Ovary (tissue), 9 donors: Measurements from ENCODE around the gene MSI2. TPM values are rescaled to one million over a fixed set of nuclear protein-coding genes. Genes with fewer than 3 reads are reported as not detected.

Experiments
- DNase-seq, 5 donors: peaks; one replicate each; pipeline ENCODE4 v3.0.0-alpha.2; 2019 to 2020
- H3K27ac ChIP-seq, 2 donors: fragments of 200-600 bp; one replicate each; pipeline versions ENCODE4 v1.5.1 to v1.8.0; 2019 to 2022
- H3K27me3 ChIP-seq: fragments of 200-600 bp; one replicate; pipeline ENCODE4 v1.8.0; 2022
- H3K36me3 ChIP-seq: fragments of 200-600 bp; sonication (generic); one replicate; pipeline ENCODE4 v1.5.1; 2019
- H3K4me1 ChIP-seq: one replicate; pipeline ENCODE4 v1.8.1; 2013; ENCODE audit warnings: mild to moderate bottlenecking, moderate library complexity; ENCODE audit not compliant: insufficient read depth
- H3K4me3 ChIP-seq: fragments of 200-600 bp; sonication (generic); one replicate; pipeline ENCODE4 v1.5.1; 2017
- H3K9me3 ChIP-seq, 2 donors: fragments of 200-600 bp in 1 of 2; sonication (generic) in 1 of 2; one replicate each; pipeline versions ENCODE4 v1.5.1 to v1.8.1; 2013 to 2019; ENCODE audit warnings: mild to moderate bottlenecking in 1 of 2, moderate library complexity in 1 of 2
- CTCF ChIP-seq, 3 donors: fragments of 450-650 bp in 2 of 3; fragments of 200-600 bp in 1 of 3; IDR thresholded peaks; one replicate each; pipeline versions ENCODE4 v1.5.1 to v1.8.0; 2016 to 2022; ENCODE audit warnings: antibody characterized with exemption in 3 of 3, mild to moderate bottlenecking in 1 of 3
- EP300 ChIP-seq: sonication (generic); formaldehyde crosslinking; IDR thresholded peaks from one replicate; pipeline ENCODE4 v1.6.1; 2017; ENCODE audit warnings: antibody characterized with exemption
- POLR2A ChIP-seq: fragments of 450-650 bp; IDR thresholded peaks from one replicate; pipeline ENCODE4 v1.6.1; 2017; ENCODE audit warnings: antibody characterized with exemption, mild to moderate bottlenecking, moderate library complexity
- whole genome bisulfite sequencing, 3 donors: extraction: QIAGEN DNeasy Blood & Tissue Kit in 1 of 3; methylation state at CpG; one replicate each; pipeline versions ENCODE4 v1.1.5 to v1.1.7; 2013 to 2017; 5-methylcytosine and 5-hydroxymethylcytosine counted together
- intact Hi-C, 4 donors: fragments of 100-400 bp; cut with DNase I; formaldehyde crosslinking; loops; one replicate each; pipeline versions ENCODE4 v1.11.0 to v1.15.1; 2022 to 2023
- polyA plus RNA-seq, 2 donors: library from polyadenylated mRNA; stranded (reverse); fragments of 200-250 nt in 1 of 2; fragments of 350-450 nt in 1 of 2; fragmentation: Illumina TruSeq in 1 of 2; extraction: RNeasy Lipid Tissue Mini Kit (QIAGEN cat#74804) in 1 of 2; gene quantifications; one replicate each; pipeline ENCODE4 v1.2.3, GENCODE V29; 2013 to 2014
- total RNA-seq, 7 donors: library from RNA; depleted of rRNA in 2 of 7; stranded (reverse); fragments of >200 nt in 2 of 7; fragmentation: NEBNext Ultra II Directional in 3 of 7; extraction: Animal tissue kit (Norgen Biotek cat#: 25700) in 3 of 7; gene quantifications; one replicate each; pipeline versions ENCODE4 v1.1.0 to v1.2.4, GENCODE V29; 2016 to 2023
- donor health status: DM: no; HTN: no; CAD: no; lungs with moderate emphysema.
- donor health status: DM: no; HTN: no; CAD: no.
- donor health status: Bipolar disorder and iron deficiency.
- donor health status: DM: yes; HTN: yes; CAD: no.
- donor health status: DM: no; HTN: no; CAD: no.
- donor health status: DM: yes; HTN: yes; CAD: no.

The MSI2 gene
- total and polyA plus RNA-seq, 9 donors: 43.1 to 199 (median 120) TPM

DNA sequence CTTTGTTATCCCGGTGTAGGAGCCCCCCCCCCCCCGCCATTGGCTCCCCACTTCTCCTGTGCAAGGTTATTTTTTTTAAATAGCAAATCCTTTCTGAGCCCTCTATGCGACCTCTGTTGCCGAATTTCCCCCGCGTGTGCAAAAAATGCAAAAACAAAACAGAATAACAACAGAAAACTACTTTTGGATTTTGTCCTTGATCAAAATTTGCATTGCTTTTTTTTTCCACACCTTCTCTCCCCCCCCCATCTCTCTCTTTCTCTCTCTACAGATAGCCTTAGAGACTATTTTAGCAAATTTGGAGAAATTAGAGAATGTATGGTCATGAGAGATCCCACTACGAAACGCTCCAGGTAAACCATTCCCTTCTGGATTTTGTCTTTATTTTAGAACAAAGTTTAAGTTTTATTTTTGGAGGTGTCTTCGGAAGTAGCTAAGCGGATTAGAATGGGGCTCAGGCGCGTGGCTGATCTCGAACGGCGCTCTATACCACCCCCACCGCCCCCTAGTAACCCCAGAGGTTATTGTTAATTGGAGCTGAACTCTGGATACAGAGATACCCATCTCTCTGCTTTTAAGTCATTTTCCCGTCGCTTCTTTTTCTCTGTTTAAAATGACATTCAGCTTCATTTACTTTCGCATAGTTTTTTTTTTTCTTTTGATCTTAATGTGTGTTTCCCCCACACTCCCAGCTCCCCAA is 1.0 kb downstream of the MSI2 start:
- H3K27ac ChIP-seq: peak overlapping the region; percentile 99 to 100
- H3K4me3 ChIP-seq: peak overlapping the region; percentile 95
- DNase-seq: no peak
- 0 to 2% (median 1%) methylated on average over 19 of the region's 19 CpGs for WGBS, 3 donors
- TF ChIP-seq CTCF (IDR thresholded peaks at IDR 0.05): no peak
- TF ChIP-seq POLR2A: no peak
- TF ChIP-seq EP300: no peak
- H3K9me3 ChIP-seq: no peaks in the 10 kb centered on the region
- H3K4me1 ChIP-seq: peaks cover 11% of the 10 kb centered on the region
- no peaks in the 10 kb centered on the region for H3K27me3 ChIP-seq
- no peaks in the 10 kb centered on the region for H3K36me3 ChIP-seq
- intact Hi-C loops: loop anchor here in 1 of 4 donors (10.0 kb wide), 1 partner anchor 417 kb away; no protein-coding TSS in a partner anchor

GRCh38 chr17:57257895-57258851 is 1.9 kb downstream of the MSI2 start:
- 2 to 7% (median 3%) methylated on average over 20 of the region's 20 CpGs for WGBS, 3 donors
- DNase-seq: peak in 1 of 5 donors; percentile 40

DNA sequence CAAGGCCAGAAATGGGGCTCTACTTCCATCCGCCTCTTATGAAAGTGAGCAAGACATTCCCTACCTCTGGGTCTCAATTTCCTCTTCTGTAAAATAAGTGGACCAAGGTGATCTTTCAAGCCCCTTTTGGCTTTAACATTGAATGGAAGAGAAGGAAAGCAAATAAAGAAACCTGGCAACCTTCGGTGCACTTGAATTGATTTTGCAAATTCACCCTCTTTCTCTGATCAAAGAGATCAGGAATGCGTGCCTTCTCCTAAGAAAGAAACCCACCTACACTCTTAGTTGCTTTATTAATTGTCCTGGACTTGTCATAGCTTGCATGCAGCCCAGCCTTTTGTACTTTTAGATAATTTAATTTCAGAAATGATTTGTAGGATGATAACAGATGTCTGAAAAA is 3.0 kb downstream of the MSI2 start:
- Histone ChIP-seq H3K4me3 (no peak overlapping the region), H3K9me3 (no peaks in the 10 kb centered on the region), H3K4me1 (peaks cover 12% of the 10 kb centered on the region), H3K27ac (no peak overlapping the region), H3K36me3 (no peaks in the 10 kb centered on the region), H3K27me3 (no peaks in the 10 kb centered on the region)
- DNase-seq: no peak
- WGBS, 3 donors: 64 to 81% (median 76%) methylated on average over 3 of the region's 3 CpGs
- intact Hi-C loops: loop anchor here in 1 of 4 donors (10.0 kb wide), 1 partner anchor 415 kb away; no protein-coding TSS in a partner anchor
- TF ChIP-seq POLR2A (no peak), CTCF (IDR thresholded peaks at IDR 0.05) (no peak), EP300 (no peak)

More at GRCh38 chr17:57257895-57258851, 1.9 kb downstream of the MSI2 start:
- Histone ChIP-seq H3K36me3 (no peaks in the 10 kb centered on the region), H3K9me3 (no peaks in the 10 kb centered on the region), H3K4me3 (peak overlapping the region; percentile 95), H3K27ac (peak overlapping the region; percentile 99 to 100), H3K27me3 (no peaks in the 10 kb centered on the region), H3K4me1 (peaks cover 12% of the 10 kb centered on the region)
- intact Hi-C loops: loop anchor here in 1 of 4 donors (10.0 kb wide), 1 partner anchor 417 kb away; no protein-coding TSS in a partner anchor
- TF ChIP-seq EP300 (no peak), CTCF (IDR thresholded peaks at IDR 0.05) (no peak), POLR2A (no peak)

GRCh38 chr17:57259817-57260216 is 3.5 kb downstream of the MSI2 start:
- H3K4me1 ChIP-seq: peaks cover 12% of the 10 kb centered on the region
- no peaks in the 10 kb centered on the region for H3K27me3 ChIP-seq
- TF ChIP-seq EP300 (no peak), CTCF (IDR thresholded peaks at IDR 0.05) (no peak), POLR2A (no peak)
- no peaks in the 10 kb centered on the region for H3K9me3 ChIP-seq
- intact Hi-C loops: loop anchor here in 2 of 4 donors (2.0 to 10.0 kb wide), 2 partner anchors 19 to 415 kb away; no protein-coding TSS in a partner anchor
- WGBS, 3 donors: 57 to 66% (median 61%) methylated on average over 4 of the region's 4 CpGs
- DNase-seq: no peak
- no peak overlapping the region for H3K27ac ChIP-seq
- H3K4me3 ChIP-seq: no peak overlapping the region
- H3K36me3 ChIP-seq: no peaks in the 10 kb centered on the region
